ENCODE data around the gene PARD6G.

Gene PARD6G

GRCh38 chr18:80191264-80191663, 56.0 kb downstream of the PARD6G start:
- Histone ChIP-seq H3K4me3 (ENCODE audit: low read depth, low read length) (no peak overlapping the region), H3K27ac (no peak overlapping the region), H3K36me3 (replicated peaks) (no peaks in the 10 kb centered on the region), H3K27me3 (replicated peaks) (no peaks in the 10 kb centered on the region)
- TF ChIP-seq, protein P1, sequence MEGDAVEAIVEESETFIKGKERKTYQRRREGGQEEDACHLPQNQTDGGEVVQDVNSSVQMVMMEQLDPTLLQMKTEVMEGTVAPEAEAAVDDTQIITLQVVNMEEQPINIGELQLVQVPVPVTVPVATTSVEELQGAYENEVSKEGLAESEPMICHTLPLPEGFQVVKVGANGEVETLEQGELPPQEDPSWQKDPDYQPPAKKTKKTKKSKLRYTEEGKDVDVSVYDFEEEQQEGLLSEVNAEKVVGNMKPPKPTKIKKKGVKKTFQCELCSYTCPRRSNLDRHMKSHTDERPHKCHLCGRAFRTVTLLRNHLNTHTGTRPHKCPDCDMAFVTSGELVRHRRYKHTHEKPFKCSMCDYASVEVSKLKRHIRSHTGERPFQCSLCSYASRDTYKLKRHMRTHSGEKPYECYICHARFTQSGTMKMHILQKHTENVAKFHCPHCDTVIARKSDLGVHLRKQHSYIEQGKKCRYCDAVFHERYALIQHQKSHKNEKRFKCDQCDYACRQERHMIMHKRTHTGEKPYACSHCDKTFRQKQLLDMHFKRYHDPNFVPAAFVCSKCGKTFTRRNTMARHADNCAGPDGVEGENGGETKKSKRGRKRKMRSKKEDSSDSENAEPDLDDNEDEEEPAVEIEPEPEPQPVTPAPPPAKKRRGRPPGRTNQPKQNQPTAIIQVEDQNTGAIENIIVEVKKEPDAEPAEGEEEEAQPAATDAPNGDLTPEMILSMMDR (IDR thresholded peaks at IDR 0.05; ENCODE audit: low read depth, low read length, missing control alignments): no peak
- in situ Hi-C loops (cut with HindIII; ENCODE audit: low pct_ligation_motif_present, low sequenced_read_pairs): no loop called here
- no peak for DNase-seq

GRCh38 chr18:80190311-80190710, 57.0 kb downstream of the PARD6G start:
- in situ Hi-C loops (cut with HindIII; ENCODE audit: low pct_ligation_motif_present, low sequenced_read_pairs): no loop called here
- no peak for DNase-seq
- Histone ChIP-seq H3K36me3 (replicated peaks) (no peaks in the 10 kb centered on the region), H3K4me3 (ENCODE audit: low read depth, low read length) (no peak overlapping the region), H3K27me3 (replicated peaks) (no peaks in the 10 kb centered on the region), H3K27ac (no peak overlapping the region)
- TF ChIP-seq, protein P1 (IDR thresholded peaks at IDR 0.05; ENCODE audit: low read depth, low read length, missing control alignments): no peak

- DNase-seq: no peak
- Histone ChIP-seq H3K27me3 (replicated peaks) (no peaks in the 10 kb centered on the region), H3K4me3 (ENCODE audit: low read depth, low read length) (no peak overlapping the region), H3K36me3 (replicated peaks) (no peaks in the 10 kb centered on the region), H3K27ac (no peak overlapping the region)
- in situ Hi-C loops (cut with HindIII; ENCODE audit: low pct_ligation_motif_present, low sequenced_read_pairs): no loop called here
- TF ChIP-seq, protein P1 (IDR thresholded peaks at IDR 0.05; ENCODE audit: low read depth, low read length, missing control alignments): no peak
Observed at GRCh38 chr18:80189531-80189865, 57.8 kb downstream of the PARD6G start.

DNA sequence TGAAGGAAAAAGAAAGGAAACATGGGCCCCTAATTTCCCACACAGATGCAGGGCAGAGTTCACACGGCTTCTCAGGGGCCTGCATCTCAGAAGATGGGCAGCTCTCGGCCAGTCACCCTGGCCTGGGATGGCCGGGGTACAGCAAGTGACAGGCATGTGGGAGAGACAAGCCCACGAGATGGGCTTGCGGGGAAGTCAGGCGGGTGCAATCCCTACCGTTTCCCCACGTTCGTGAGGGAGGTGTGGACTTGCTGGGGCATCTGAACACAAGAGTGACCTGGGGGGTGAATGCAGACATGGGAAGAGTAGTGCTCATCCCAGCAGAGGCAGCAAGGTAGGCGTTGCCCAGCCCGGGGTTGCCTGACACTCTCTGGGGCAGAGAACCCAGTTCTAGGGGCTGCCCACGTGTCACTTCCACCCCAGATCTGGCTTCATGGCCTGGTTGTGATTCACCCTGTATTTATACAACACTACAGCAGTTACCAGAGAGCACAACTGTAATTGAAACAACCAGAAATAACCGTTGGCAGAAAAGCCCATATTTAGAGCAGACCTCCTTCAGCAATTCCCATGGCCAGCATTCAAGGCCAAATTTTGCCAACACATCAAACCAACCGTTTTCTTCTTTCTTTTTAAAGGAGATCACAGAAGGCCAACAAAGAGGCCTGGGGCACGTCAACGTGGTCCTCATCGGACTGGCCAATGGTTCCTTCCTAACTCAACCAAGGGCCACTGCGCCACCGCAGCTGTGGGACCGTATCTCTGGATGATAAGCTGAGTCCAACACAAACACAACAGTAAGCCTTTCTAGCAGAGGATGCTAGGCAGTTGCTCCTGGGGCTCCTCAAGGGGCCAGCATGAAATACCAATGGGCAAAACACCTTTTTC, 58.4 kb downstream of the PARD6G start:
- TF ChIP-seq, protein P1 (IDR thresholded peaks at IDR 0.05; ENCODE audit: low read depth, low read length, missing control alignments): no peak
- Histone ChIP-seq H3K27ac (no peak overlapping the region), H3K4me3 (ENCODE audit: low read depth, low read length) (no peak overlapping the region), H3K36me3 (replicated peaks) (no peaks in the 10 kb centered on the region), H3K27me3 (replicated peaks) (no peaks in the 10 kb centered on the region)
- in situ Hi-C loops (cut with HindIII; ENCODE audit: low pct_ligation_motif_present, low sequenced_read_pairs): no loop called here
- DNase-seq: no peak

DNA sequence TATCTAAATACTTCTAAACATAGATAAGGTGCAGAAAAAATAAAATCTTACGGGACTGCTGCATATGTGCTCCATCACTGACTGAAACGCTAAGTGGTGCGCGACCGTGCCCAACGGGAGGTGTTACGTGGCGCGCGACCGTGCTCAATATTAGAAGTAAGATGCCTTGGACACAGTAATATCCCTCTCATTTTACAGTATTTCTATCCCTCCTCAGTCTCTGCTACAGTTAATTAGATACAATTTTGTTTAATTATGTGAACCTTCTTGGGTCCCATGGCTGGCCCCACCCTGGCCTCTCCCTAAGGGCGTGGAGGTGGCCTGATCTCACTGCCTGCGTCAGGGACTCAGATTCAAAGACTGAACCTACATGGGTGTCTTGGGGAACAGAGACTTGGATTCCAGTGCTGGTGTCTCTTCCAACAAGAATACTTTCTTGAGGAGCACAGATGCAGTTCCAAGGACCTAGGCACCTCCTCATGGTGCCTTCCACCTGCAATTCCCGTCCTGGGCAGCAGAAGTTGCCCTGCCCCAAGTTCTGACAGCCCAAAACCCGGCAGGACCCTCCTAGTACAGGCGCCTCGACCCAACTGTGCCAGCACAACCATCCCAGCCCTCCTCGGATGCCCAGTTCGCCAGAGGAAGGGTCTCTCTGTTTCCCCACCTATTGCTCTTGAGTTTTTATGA, 59.2 kb downstream of the PARD6G start:
- in situ Hi-C loops (cut with HindIII; ENCODE audit: low pct_ligation_motif_present, low sequenced_read_pairs): no loop called here
- Histone ChIP-seq H3K27me3 (replicated peaks) (no peaks in the 10 kb centered on the region), H3K4me3 (ENCODE audit: low read depth, low read length) (no peak overlapping the region), H3K27ac (no peak overlapping the region), H3K36me3 (replicated peaks) (no peaks in the 10 kb centered on the region)
- DNase-seq: no peak
- TF ChIP-seq, protein P1 (IDR thresholded peaks at IDR 0.05; ENCODE audit: low read depth, low read length, missing control alignments): no peak

Measured in brain microvascular endothelial cell (primary cell).